Measurements from ENCODE around the gene RALY. TPM values are rescaled to one million over a fixed set of nuclear protein-coding genes. Genes with fewer than 3 reads are reported as not detected.

The RALY gene
- total and polyA plus RNA-seq, 2 donors (not counting 3 experiments of a cell fraction or from before 2014, with no cell fraction given), result 142 to 146 TPM

GRCh38 chr20:34012330-34012729, 18.6 kb downstream of the RALY start:
- Histone ChIP-seq H3K4me3 (replicated peaks in 1 of 3; ENCODE audit: insufficient read depth in 1 of 3, low read depth in 1 of 3, low read length in 3 of 3) (no peak overlapping the region), H3K9me1 (replicated peaks; ENCODE audit: control insufficient read depth, extremely low read depth, insufficient read depth, low read length) (no peaks in the 10 kb centered on the region), H3K4me1 (ENCODE audit: control insufficient read depth, extremely low read depth, insufficient read depth, low read length) (peaks cover 3% of the 10 kb centered on the region), H3K36me3 (ENCODE audit: control insufficient read depth in 2 of 2, extremely low read depth in 1 of 2, insufficient read depth in 2 of 2, low read length in 2 of 2) (no peaks in the 10 kb centered on the region), H3K9ac (replicated peaks; ENCODE audit: extremely low read depth, insufficient read depth, low read length) (no peak overlapping the region), H3K79me2 (ENCODE audit: control insufficient read depth, insufficient read depth, low read length) (peaks cover 93% of the 10 kb centered on the region), H3K27ac (ENCODE audit: insufficient read depth, low read depth, low read length) (no peak overlapping the region), H3K4me2 (ENCODE audit: insufficient read depth, low read length) (no peak overlapping the region), H2AFZ (ENCODE audit: low read depth, low read length) (no peak overlapping the region), H3K27me3 (ENCODE audit: control insufficient read depth in 2 of 2, insufficient read depth in 2 of 2, low read length in 2 of 2) (no peaks in the 10 kb centered on the region), H4K20me1 (replicated peaks; ENCODE audit: control insufficient read depth, extremely low read depth, insufficient read depth, low read length) (peaks cover 22% of the 10 kb centered on the region), H3K9me3 (replicated peaks; ENCODE audit: control insufficient read depth, insufficient read depth, low read length) (no peaks in the 10 kb centered on the region)
- BruUV-seq (replicated peaks), result no TSS peak
- TF ChIP-seq JUN (IDR thresholded peaks at IDR 0.05; ENCODE audit: borderline replicate concordance, insufficient read depth, insufficient read length, low read depth) (no peak), POLR2A (IDR thresholded peaks at IDR 0.05; ENCODE audit: low read depth, low read length) (no peak), CTCF (IDR thresholded peaks at IDR 0.05; ENCODE audit: extremely low read depth in 1 of 2, insufficient read depth in 1 of 2, low read depth in 1 of 2, low read length in 2 of 2) (no peak)
- intact Hi-C loops (cut with micrococcal nuclease) (no loop called here), dilution Hi-C loops (cut with MboI; ENCODE audit: extremely low pct_ligation_motif_present, low sequenced_read_pairs) (no loop called here)
- ChIA-PET CTCF (interaction anchor here (1.5 to 2.3 kb wide), 2 partner anchors 10 to 11 kb away, joined by 4 to 11 read pairs; no protein-coding TSS in a partner anchor), POLR2A (no interaction called here)
- FAIRE-seq, result no peak
- no peak for DNase-seq (ENCODE audit: low read depth, low spot score)

DNA sequence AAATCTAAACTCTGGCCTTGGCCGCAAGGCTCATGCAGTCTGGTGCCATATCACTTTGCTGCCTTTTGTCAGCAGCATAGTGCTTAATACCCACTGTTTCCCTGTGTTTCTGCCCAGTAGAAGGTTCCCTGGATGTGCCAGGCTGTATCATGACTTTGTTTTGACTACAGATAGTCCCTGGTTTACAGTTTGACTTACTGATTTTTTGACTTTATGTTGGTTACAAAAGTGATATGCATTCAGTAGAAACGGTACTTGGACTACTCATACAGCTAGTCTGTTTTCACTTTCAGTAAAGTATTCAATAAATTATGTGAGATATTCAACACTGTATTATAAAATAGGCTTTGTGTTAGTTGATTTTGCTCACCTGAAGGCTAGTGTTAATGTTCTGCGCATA, 19.0 kb downstream of the RALY start:
- dilution Hi-C loops (cut with MboI; ENCODE audit: extremely low pct_ligation_motif_present, low sequenced_read_pairs), result no loop called here

More for the DNA sequence above, 19.0 kb downstream of the RALY start:
- FAIRE-seq (no peak), DNase-seq (ENCODE audit: low read depth, low spot score) (no peak)
- H3K27me3 ChIP-seq (ENCODE audit: control insufficient read depth in 2 of 2, insufficient read depth in 2 of 2, low read length in 2 of 2), result no peaks in the 10 kb centered on the region
- POLR2A ChIA-PET, result no interaction called here
- no peaks in the 10 kb centered on the region for H3K36me3 ChIP-seq (ENCODE audit: control insufficient read depth in 2 of 2, extremely low read depth in 1 of 2, insufficient read depth in 2 of 2, low read length in 2 of 2)
- H4K20me1 ChIP-seq (replicated peaks; ENCODE audit: control insufficient read depth, extremely low read depth, insufficient read depth, low read length), result peaks cover 22% of the 10 kb centered on the region
- peaks cover 3% of the 10 kb centered on the region for H3K4me1 ChIP-seq (ENCODE audit: control insufficient read depth, extremely low read depth, insufficient read depth, low read length)
- intact Hi-C loops (cut with micrococcal nuclease), result no loop called here
- no peak overlapping the region for H3K9ac ChIP-seq (replicated peaks; ENCODE audit: extremely low read depth, insufficient read depth, low read length)
- no peaks in the 10 kb centered on the region for H3K9me1 ChIP-seq (replicated peaks; ENCODE audit: control insufficient read depth, extremely low read depth, insufficient read depth, low read length)
- CTCF ChIA-PET, result interaction anchor here (0.8 to 1.6 kb wide), 2 partner anchors 10 to 13 kb away, joined by 4 to 6 read pairs; no protein-coding TSS in a partner anchor
- peaks cover 96% of the 10 kb centered on the region for H3K79me2 ChIP-seq (ENCODE audit: control insufficient read depth, insufficient read depth, low read length)
- no peak overlapping the region for H3K27ac ChIP-seq (ENCODE audit: insufficient read depth, low read depth, low read length)
- H2AFZ ChIP-seq (ENCODE audit: low read depth, low read length), result no peak overlapping the region
- TF ChIP-seq POLR2A (IDR thresholded peaks at IDR 0.05; ENCODE audit: low read depth, low read length) (no peak), FOS (IDR thresholded peaks at IDR 0.05; ENCODE audit: borderline replicate concordance, insufficient read depth, low read length) (no peak), EZH2 (IDR thresholded peaks at IDR 0.05; ENCODE audit: borderline replicate concordance, low read depth, low read length, severe bottlenecking) (no peak), CTCF (IDR thresholded peaks at IDR 0.05; ENCODE audit: extremely low read depth in 1 of 2, insufficient read depth in 1 of 2, low read depth in 1 of 2, low read length in 2 of 2) (no peak), MYC (IDR thresholded peaks at IDR 0.05; ENCODE audit: low read depth, low read length) (no peak), JUN (IDR thresholded peaks at IDR 0.05; ENCODE audit: borderline replicate concordance, insufficient read depth, insufficient read length, low read depth) (no peak), GATA2 (IDR thresholded peaks at IDR 0.05; ENCODE audit: insufficient read depth, insufficient read length, low read depth, low read length) (no peak), POLR2AphosphoS5 (IDR thresholded peaks at IDR 0.05; ENCODE audit: insufficient read depth, low read depth, low read length) (no peak)
- TF ChIP-seq, protein P1, sequence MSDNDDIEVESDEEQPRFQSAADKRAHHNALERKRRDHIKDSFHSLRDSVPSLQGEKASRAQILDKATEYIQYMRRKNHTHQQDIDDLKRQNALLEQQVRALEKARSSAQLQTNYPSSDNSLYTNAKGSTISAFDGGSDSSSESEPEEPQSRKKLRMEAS (IDR thresholded peaks at IDR 0.05; ENCODE audit: insufficient read depth, insufficient read length), result no peak
- no peak overlapping the region for H3K4me2 ChIP-seq (ENCODE audit: insufficient read depth, low read length)
- H3K4me3 ChIP-seq (replicated peaks in 1 of 3; ENCODE audit: insufficient read depth in 1 of 3, low read depth in 1 of 3, low read length in 3 of 3), result no peak overlapping the region
- no peaks in the 10 kb centered on the region for H3K9me3 ChIP-seq (replicated peaks; ENCODE audit: control insufficient read depth, insufficient read depth, low read length)
- no TSS peak for BruUV-seq (replicated peaks)

Data from endothelial cell of umbilical vein (primary cell).